ENCODE data around the gene TAS2R20.

DNA sequence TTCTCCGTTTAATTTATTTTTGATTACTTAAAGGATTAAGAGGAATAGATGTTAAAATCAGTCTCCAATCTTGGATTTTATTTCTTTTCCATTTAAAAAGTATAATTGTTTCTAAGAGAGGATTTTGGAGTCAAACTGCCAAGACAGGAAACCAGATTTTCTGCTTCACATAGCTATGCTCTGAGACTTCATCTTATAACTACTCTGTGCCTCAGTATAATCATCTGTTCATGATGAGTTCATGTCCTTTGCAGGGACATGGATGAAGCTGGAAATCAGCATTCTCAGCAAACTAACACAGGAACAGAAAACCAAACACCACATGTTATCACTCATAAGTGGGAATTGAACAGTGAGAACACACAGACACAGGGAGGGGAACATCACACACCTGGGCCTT lies 42.1 kb upstream of the TAS2R20 start:
- TF ChIP-seq, protein P1, sequence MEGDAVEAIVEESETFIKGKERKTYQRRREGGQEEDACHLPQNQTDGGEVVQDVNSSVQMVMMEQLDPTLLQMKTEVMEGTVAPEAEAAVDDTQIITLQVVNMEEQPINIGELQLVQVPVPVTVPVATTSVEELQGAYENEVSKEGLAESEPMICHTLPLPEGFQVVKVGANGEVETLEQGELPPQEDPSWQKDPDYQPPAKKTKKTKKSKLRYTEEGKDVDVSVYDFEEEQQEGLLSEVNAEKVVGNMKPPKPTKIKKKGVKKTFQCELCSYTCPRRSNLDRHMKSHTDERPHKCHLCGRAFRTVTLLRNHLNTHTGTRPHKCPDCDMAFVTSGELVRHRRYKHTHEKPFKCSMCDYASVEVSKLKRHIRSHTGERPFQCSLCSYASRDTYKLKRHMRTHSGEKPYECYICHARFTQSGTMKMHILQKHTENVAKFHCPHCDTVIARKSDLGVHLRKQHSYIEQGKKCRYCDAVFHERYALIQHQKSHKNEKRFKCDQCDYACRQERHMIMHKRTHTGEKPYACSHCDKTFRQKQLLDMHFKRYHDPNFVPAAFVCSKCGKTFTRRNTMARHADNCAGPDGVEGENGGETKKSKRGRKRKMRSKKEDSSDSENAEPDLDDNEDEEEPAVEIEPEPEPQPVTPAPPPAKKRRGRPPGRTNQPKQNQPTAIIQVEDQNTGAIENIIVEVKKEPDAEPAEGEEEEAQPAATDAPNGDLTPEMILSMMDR (optimal IDR thresholded peaks at IDR 0.05 in 1 of 3, IDR thresholded peaks at IDR 0.05 in 1 of 3, conservative IDR thresholded peaks at IDR 0.05 in 1 of 3; ENCODE audit: extremely low read depth in 1 of 3, insufficient read depth in 2 of 3, low read length in 3 of 3) = no peak
- no peak for TF ChIP-seq EZH2 (IDR thresholded peaks at IDR 0.05; ENCODE audit: low read length)

All from keratinocyte (primary cell).